Fibroblast of lung (primary cell): ENCODE measurements around the gene ANKRD6.

Experiments
- CTCF ChIP-seq, 2 donors: IDR thresholded peaks in 1 of 2; conservative IDR thresholded peaks in 1 of 2; 1 replicate in 1 of 2; 2 replicates in 1 of 2; pipeline ENCODE4 v1.5.1; 2011 to 2012; ENCODE audit warnings: low read length in 2 of 2, control low read depth in 1 of 2, inconsistent platforms in 1 of 2, low read depth in 1 of 2, mild to moderate bottlenecking in 1 of 2
- EZH2 ChIP-seq: IDR thresholded peaks from 2 replicates; pipeline ENCODE4 v1.5.1; 2012; ENCODE audit warnings: low read length, control low read depth, mild to moderate bottlenecking; ENCODE audit errors: missing control alignments

GRCh38 chr6:89679215-89680120 lies 246.5 kb downstream of the ANKRD6 start:
- TF ChIP-seq CTCF (conservative IDR thresholded peaks at IDR 0.05 in 1 of 2, IDR thresholded peaks at IDR 0.05 in 1 of 2; ENCODE audit: low read depth in 1 of 2, low read length in 2 of 2) (no peak), EZH2 (no peak)
